Rectal smooth muscle tissue (tissue), 1 donor: ENCODE data around the gene FNDC1.

ENCODE experiments used
- H3K27ac ChIP-seq: one replicate; pipeline ENCODE4 v1.7.0; 2013; ENCODE audit warnings: low read depth, low read length, inconsistent platforms
- H3K27me3 ChIP-seq: one replicate; pipeline ENCODE4 v1.7.0; 2013; ENCODE audit warnings: low read length; ENCODE audit not compliant: control insufficient read depth, insufficient read depth
- H3K36me3 ChIP-seq: one replicate; pipeline ENCODE4 v1.7.0; 2013; ENCODE audit warnings: low read length; ENCODE audit not compliant: control insufficient read depth, insufficient read depth
- H3K4me1 ChIP-seq: one replicate; pipeline ENCODE4 v1.7.0; 2013; ENCODE audit warnings: low read length; ENCODE audit not compliant: control insufficient read depth, insufficient read depth
- H3K4me3 ChIP-seq: one replicate; pipeline ENCODE4 v1.7.0; 2013; ENCODE audit warnings: low read length
- H3K9ac ChIP-seq: one replicate; pipeline ENCODE4 v1.7.0; 2013; ENCODE audit warnings: low read length

The FNDC1 gene

DNA sequence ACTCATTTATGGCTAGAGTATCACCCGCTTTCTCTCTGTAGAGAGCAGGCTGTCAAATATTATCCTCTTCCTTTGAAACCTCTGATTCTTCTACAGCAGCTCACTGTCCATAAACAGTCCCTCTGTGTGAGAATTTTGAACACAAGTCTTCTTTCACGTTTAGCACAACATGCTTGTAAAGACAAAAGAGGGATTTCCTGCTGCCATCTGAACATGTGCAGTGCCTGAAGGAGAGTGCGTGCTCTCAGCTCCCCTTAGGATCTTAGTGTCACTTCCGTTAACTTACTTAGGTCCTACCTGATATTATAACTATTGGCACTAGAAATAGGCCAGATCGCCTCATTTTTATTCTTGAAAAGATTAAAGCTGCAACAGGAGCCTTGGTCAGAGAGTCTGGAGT is 50.9 kb downstream of the FNDC1 start:
- Histone ChIP-seq H3K27me3 (no peaks in the 10 kb centered on the region), H3K27ac (no peak overlapping the region), H3K9ac (no peak overlapping the region), H3K4me3 (no peak overlapping the region), H3K4me1 (no peaks in the 10 kb centered on the region), H3K36me3 (no peaks in the 10 kb centered on the region)

DNA sequence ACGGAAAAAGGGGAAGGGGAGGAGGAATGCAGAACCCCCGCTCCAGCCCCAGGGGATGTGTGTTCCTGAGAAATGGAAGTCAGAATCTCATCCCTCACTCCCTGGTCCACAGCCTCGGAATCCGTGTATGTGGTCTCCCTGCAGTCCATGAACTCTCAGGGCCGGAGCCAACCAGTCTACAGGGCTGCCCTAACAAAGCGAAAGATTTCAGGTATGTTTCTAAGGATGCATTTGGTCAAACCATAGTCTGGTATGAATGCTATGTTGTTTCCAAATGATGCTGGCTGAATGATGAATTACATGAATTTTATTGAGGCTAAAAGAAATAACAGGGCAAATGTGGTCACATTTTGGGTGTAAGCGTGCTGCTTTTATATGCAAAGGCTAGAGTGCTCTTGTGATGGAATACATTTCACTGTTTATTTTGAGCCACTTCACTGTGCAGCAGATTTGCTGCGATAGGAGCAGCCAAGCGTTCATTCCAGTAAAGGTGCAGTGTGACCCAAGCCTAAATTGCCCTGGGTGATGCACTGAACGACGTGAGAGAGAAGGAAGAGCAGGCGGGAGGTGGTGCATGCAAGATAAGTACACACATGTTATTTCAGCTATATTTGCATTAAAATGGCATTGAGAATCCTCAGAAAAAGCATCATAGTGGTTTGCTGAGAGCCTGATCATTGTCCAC is 52.4 kb downstream of the FNDC1 start:
- Histone ChIP-seq H3K36me3 (no peaks in the 10 kb centered on the region), H3K4me1 (no peaks in the 10 kb centered on the region), H3K27me3 (no peaks in the 10 kb centered on the region), H3K4me3 (no peak overlapping the region), H3K9ac (no peak overlapping the region), H3K27ac (no peak overlapping the region)

DNA sequence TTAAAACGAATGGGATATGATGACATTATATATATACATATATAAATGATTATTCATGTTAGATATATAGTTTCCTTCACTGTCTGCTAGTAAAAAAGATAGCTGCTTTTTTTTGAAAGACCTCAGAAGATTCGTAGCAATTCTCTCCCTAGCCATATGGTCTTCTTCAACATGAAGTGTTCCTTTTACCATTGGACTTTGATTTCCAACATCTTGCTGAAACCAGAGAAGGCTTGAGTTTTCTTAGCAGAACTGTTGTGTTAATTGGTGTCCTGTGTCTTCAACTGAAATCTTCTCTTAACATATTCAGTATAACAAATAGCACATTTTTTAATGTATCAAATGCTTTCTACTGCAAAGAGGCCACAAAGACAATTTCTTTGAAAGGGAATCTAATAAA is 55.3 kb downstream of the FNDC1 start:
- Histone ChIP-seq H3K36me3 (no peaks in the 10 kb centered on the region), H3K27me3 (no peaks in the 10 kb centered on the region)

DNA sequence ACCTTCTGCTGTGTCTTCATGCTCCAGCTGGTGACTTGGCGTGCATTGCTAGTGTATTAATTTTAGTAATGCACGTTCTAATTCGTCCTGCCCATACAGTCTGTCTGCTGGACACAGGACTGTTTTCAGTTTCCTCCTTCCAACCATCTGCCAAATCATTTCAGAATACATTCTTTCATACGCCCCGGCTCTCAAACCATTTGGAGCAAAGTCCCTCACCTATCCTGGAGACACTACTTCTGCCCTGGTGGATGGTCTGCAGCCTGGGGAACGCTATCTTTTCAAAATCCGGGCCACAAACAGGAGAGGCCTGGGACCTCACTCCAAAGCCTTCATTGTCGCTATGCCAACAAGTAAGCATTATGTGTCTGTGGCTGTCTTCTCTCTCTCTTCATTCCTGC is 60.5 kb downstream of the FNDC1 start:
- Histone ChIP-seq H3K4me1 (no peaks in the 10 kb centered on the region), H3K27ac (no peak overlapping the region), H3K4me3 (no peak overlapping the region), H3K36me3 (no peaks in the 10 kb centered on the region), H3K27me3 (peaks cover 3% of the 10 kb centered on the region), H3K9ac (no peak overlapping the region)

More for the DNA sequence above, 55.3 kb downstream of the FNDC1 start:
- Histone ChIP-seq H3K4me3 (no peak overlapping the region), H3K4me1 (no peaks in the 10 kb centered on the region), H3K9ac (no peak overlapping the region), H3K27ac (no peak overlapping the region)

DNA sequence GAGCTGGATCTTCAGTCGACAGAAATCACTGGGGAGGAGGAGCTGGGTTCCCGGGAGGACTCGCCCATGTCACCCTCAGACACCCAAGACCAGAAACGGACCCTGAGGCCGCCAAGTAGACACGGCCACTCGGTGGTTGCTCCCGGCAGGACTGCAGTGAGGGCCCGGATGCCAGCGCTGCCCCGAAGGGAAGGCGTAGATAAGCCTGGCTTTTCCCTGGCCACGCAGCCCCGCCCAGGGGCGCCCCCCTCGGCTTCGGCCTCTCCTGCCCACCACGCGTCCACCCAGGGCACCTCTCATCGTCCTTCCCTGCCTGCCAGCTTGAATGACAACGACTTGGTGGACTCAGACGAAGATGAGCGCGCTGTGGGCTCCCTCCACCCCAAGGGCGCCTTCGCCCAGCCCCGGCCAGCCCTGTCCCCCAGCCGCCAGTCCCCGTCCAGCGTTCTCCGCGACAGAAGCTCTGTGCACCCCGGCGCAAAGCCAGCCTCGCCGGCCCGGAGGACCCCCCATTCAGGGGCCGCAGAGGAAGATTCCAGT is 63.0 kb downstream of the FNDC1 start:
- Histone ChIP-seq H3K4me1 (no peaks in the 10 kb centered on the region), H3K27me3 (peaks cover 3% of the 10 kb centered on the region), H3K9ac (no peak overlapping the region), H3K4me3 (no peak overlapping the region), H3K36me3 (no peaks in the 10 kb centered on the region), H3K27ac (no peak overlapping the region)

DNA sequence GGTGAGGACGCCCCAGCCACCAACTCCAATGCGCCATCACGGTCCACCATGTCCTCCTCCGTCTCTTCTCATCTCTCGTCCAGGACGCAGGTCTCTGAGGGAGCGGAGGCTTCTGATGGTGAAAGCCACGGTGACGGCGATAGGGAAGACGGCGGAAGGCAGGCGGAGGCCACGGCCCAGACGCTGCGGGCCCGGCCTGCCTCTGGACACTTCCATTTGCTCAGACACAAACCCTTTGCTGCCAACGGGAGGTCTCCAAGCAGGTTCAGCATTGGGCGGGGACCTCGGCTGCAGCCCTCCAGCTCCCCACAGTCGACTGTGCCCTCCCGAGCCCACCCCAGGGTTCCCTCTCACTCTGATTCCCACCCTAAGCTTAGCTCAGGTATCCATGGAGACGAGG is 63.6 kb downstream of the FNDC1 start:
- H3K27me3 ChIP-seq: peaks cover 3% of the 10 kb centered on the region
- no peaks in the 10 kb centered on the region for H3K4me1 ChIP-seq
- no peak overlapping the region for H3K27ac ChIP-seq
- H3K4me3 ChIP-seq: no peak overlapping the region
- H3K9ac ChIP-seq: no peak overlapping the region
- no peaks in the 10 kb centered on the region for H3K36me3 ChIP-seq

DNA sequence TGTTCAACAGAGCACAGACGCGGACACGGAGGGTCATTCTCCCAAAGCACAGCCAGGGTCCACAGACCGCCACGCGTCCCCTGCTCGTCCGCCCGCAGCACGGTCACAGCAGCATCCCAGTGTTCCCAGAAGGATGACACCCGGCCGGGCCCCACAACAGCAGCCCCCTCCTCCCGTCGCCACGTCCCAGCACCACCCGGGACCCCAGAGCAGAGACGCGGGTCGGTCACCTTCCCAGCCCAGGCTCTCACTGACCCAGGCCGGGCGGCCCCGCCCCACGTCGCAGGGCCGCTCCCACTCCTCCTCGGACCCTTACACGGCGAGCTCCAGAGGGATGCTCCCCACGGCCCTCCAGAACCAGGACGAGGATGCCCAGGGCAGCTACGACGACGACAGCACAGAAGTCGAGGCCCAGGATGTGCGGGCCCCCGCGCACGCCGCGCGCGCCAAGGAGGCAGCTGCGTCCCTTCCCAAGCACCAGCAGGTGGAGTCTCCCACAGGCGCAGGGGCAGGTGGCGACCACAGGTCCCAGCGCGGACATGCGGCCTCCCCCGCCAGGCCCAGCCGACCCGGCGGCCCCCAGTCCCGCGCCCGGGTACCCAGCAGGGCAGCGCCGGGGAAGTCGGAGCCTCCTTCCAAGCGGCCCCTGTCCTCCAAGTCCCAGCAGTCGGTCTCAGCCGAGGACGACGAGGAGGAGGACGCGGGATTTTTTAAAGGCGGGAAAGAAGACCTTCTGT is 64.3 kb downstream of the FNDC1 start:
- Histone ChIP-seq H3K36me3 (no peaks in the 10 kb centered on the region), H3K27ac (no peak overlapping the region), H3K9ac (no peak overlapping the region), H3K4me3 (peak overlapping the region; percentile 34), H3K4me1 (no peaks in the 10 kb centered on the region), H3K27me3 (peaks cover 3% of the 10 kb centered on the region)

DNA sequence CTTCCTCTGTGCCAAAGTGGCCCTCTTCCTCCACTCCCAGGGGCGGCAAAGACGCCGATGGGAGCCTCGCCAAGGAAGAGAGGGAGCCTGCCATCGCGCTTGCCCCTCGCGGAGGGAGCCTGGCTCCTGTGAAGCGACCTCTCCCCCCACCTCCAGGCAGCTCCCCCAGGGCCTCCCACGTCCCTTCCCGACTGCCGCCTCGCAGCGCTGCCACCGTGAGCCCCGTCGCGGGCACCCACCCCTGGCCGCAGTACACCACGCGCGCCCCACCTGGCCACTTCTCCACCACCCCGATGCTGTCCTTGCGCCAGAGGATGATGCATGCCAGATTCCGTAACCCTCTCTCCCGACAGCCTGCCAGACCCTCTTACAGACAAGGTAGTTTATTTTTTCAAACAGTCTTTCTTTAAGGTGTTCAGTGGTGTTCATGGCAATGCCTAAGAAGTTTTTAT is 64.9 kb downstream of the FNDC1 start:
- Histone ChIP-seq H3K9ac (no peak overlapping the region), H3K36me3 (no peaks in the 10 kb centered on the region), H3K4me1 (no peaks in the 10 kb centered on the region), H3K4me3 (peak overlapping the region; percentile 34), H3K27me3 (peaks cover 3% of the 10 kb centered on the region), H3K27ac (no peak overlapping the region)

DNA sequence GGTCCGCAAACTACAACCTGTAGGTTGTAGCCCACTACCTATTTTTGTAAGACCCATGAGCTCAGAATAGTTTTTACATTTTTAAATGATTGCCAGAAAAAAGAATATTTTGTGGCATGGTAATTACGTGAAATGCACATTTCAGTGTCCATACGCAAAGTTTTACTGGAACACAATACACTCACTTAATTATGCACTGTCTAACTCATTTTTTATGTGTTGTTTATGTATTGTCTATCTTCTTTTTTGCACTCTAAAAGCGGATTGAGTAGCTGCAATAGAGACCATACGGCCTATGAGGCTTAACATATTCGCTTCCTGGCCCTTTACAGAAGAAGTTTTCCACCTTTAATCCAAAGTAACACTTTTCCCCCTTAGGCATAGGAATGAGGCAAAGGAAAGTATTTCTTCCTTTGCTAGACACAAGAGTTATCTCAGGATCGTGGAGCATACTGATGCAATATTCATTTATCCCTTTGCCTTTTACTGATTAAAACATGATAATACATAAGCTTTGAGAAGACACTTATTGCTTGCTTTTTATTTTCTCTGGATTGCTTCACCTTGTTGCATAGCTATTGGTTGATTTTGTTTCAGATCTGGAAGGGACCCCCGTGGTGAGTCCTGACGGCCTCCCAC is 69.8 kb downstream of the FNDC1 start:
- Histone ChIP-seq H3K4me1 (no peaks in the 10 kb centered on the region), H3K36me3 (no peaks in the 10 kb centered on the region), H3K27me3 (peaks cover under 1% of the 10 kb centered on the region), H3K9ac (no peak overlapping the region), H3K27ac (no peak overlapping the region), H3K4me3 (no peak overlapping the region)

DNA sequence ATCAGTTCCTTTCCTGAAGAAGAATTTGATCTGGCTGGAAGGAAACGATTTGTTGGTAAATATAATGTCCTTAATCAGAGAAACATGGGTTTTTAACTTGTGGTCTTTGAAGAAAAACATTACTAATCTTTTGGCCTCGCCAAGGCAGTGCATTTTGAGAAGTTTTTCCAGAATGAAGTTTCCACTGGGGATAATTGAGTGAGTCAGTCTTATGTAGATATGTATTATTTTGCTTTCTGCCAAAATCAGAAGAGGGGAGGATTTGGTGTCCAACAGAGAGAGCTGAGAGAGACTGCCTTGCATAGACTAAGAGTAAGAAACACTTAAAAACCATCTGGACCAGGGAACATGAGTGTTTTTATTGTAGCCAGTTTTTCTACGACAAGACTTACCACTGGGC is 79.9 kb downstream of the FNDC1 start:
- Histone ChIP-seq H3K4me1 (no peaks in the 10 kb centered on the region), H3K4me3 (no peak overlapping the region), H3K27me3 (no peaks in the 10 kb centered on the region), H3K9ac (no peak overlapping the region), H3K27ac (no peak overlapping the region), H3K36me3 (no peaks in the 10 kb centered on the region)

DNA sequence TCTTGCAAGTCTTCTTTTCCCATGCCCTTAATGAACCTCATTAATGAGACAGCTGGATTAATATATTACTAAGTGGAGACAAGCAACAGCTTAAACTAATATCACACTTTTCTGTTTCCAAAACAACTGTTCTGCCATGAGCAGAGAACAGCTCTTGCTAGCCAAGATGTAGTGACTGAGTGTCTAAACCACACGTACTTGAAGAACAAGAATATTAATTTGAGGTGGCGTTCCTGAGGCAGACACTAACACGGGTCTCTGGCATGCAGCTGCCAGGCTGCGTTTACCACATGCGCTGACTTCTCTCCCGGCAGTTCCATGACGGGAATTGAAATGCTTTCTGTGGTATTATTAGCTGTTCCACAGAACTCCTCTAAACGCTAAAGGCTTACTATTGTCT is 80.6 kb downstream of the FNDC1 start:
- Histone ChIP-seq H3K9ac (no peak overlapping the region), H3K4me3 (no peak overlapping the region), H3K27me3 (no peaks in the 10 kb centered on the region), H3K4me1 (no peaks in the 10 kb centered on the region), H3K27ac (no peak overlapping the region), H3K36me3 (no peaks in the 10 kb centered on the region)

DNA sequence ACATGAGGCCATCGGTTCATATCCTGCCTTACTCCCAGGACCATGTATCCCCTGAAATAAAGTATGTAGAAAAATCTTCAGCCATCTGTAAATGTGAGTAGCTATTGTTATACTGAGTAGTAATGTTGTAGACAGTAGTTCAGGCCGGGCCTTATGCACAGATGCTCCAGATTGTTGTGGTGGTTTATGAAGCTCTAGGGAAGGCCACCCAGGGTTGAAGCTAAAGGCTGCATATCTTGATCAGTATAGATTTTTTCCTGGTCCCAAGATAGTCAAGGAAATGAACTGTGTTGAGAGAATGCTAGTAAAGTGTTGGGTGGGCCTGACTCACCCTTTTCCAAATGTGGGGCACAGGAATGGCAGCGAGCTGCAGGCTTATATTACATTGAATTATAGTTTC is 81.4 kb downstream of the FNDC1 start:
- no peak overlapping the region for H3K27ac ChIP-seq
- no peaks in the 10 kb centered on the region for H3K27me3 ChIP-seq
- no peak overlapping the region for H3K9ac ChIP-seq
- no peak overlapping the region for H3K4me3 ChIP-seq
- no peaks in the 10 kb centered on the region for H3K4me1 ChIP-seq
- no peaks in the 10 kb centered on the region for H3K36me3 ChIP-seq
